RWPE2 (cell line): ENCODE data around the gene SEMA3D.

Experiments used
- ATAC-seq: fragments of 200-7000 bp; cut with Tn5 transposase; 3 replicates; pipeline ENCODE4 v1.9.1; 2021; ENCODE audit warnings: low read depth
- DNase-seq: peaks from one replicate; pipeline ENCODE4 v3.0.0-alpha.2; 2020; ENCODE audit warnings: low spot score
- H3K27ac ChIP-seq: fragments of 450-650 bp; 2 replicates; pipeline ENCODE4 v1.5.1; 2017; ENCODE audit warnings: mild to moderate bottlenecking; ENCODE audit not compliant: poor library complexity, severe bottlenecking
- H3K27me3 ChIP-seq: fragments of 250-450 bp; sonication (Bioruptor Pico); 2 replicates; pipeline ENCODE4 v1.5.1; 2021; ENCODE audit warnings: mild to moderate bottlenecking, moderate library complexity; ENCODE audit not compliant: insufficient read depth, poor library complexity, severe bottlenecking
- H3K36me3 ChIP-seq: fragments of 250-450 bp; sonication (Bioruptor Pico); 2 replicates; pipeline ENCODE4 v1.5.1; 2020; ENCODE audit warnings: low read depth, mild to moderate bottlenecking, moderate library complexity
- H3K4me1 ChIP-seq: fragments of 250-450 bp; sonication (Bioruptor Pico); 2 replicates; pipeline ENCODE4 v1.5.1; 2021; ENCODE audit warnings: mild to moderate bottlenecking, moderate library complexity; ENCODE audit not compliant: insufficient read depth, poor library complexity, severe bottlenecking
- H3K4me3 ChIP-seq: fragments of 250-450 bp; sonication (Bioruptor Pico); 2 replicates; pipeline ENCODE4 v1.5.1; 2021; ENCODE audit warnings: mild to moderate bottlenecking, moderate library complexity; ENCODE audit not compliant: severe bottlenecking
- H3K9me3 ChIP-seq: fragments of 250-450 bp; sonication (Bioruptor Pico); 2 replicates; pipeline ENCODE4 v1.5.1; 2021; ENCODE audit warnings: mild to moderate bottlenecking, moderate library complexity; ENCODE audit not compliant: severe bottlenecking
- TF ChIP-seq, protein P1 (sequence below): fragments of 450-650 bp; IDR thresholded peaks from one replicate; pipeline ENCODE4 v1.5.1; 2017; ENCODE audit warnings: mild to moderate bottlenecking, moderate library complexity; ENCODE audit not compliant: poor library complexity, severe bottlenecking

The SEMA3D gene

DNA sequence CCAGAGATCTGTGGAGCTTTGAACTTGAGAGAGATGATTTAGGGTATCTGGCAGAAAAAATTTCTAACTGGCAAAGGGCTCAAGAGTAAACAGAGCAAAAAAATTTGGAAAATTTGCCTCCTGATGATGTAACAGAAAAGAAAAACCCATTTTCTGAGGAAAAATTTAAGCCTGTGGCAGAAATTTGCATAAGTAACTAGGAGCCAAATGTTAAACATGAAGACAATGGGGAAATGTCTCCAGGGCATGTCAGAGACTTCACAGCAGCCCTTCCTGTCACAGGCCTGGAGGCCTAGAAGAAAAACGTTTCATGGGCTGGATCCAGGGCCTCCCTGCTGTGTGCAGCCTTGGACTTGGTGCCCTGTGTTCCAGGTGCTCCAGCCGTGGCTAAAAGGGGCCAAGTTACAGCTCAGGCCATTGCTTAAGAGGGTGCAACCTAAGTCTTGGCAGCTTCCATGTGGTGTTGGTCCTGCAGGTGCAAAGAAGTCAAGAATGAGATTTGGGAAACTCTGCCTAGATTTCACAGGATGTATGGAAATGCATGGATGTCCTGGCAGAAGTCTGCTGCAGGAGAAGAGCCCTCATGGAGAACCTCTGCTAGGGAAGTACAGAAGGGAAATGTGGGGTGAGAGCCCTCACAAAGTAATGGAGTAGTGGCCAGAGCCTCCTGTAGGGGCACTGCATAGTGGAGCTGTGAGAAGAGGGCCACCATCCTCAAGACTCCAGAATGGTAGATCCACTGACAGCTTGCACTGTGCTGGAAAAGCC lies 8.1 kb downstream of the SEMA3D start:
- DNase-seq = no peak
- no peaks in the 10 kb centered on the region for H3K36me3 ChIP-seq

DNA sequence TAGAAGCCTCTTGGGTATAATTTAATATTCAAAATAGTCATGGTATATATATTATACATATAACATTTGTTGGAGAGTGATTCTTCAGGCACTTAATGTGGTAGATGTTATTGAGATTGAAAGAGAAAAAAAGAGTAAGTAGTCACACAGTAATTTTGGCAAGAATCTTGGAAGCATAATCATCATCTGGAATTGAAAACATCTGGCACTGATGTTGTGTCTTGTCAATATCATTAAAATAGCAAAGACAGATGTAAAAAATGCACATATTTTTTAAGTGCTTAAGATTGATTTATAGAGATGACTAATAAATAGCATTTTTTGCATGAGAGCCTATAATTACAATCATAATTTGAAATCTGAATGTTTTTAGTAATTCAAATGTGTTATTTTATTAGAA lies 9.5 kb downstream of the SEMA3D start:
- Histone ChIP-seq H3K27me3 (no peaks in the 10 kb centered on the region), H3K4me1 (peaks cover 4% of the 10 kb centered on the region), H3K9me3 (no peaks in the 10 kb centered on the region), H3K27ac (no peak overlapping the region), H3K36me3 (no peaks in the 10 kb centered on the region), H3K4me3 (no peak overlapping the region)
- no peak for DNase-seq
- TF ChIP-seq, protein P1, sequence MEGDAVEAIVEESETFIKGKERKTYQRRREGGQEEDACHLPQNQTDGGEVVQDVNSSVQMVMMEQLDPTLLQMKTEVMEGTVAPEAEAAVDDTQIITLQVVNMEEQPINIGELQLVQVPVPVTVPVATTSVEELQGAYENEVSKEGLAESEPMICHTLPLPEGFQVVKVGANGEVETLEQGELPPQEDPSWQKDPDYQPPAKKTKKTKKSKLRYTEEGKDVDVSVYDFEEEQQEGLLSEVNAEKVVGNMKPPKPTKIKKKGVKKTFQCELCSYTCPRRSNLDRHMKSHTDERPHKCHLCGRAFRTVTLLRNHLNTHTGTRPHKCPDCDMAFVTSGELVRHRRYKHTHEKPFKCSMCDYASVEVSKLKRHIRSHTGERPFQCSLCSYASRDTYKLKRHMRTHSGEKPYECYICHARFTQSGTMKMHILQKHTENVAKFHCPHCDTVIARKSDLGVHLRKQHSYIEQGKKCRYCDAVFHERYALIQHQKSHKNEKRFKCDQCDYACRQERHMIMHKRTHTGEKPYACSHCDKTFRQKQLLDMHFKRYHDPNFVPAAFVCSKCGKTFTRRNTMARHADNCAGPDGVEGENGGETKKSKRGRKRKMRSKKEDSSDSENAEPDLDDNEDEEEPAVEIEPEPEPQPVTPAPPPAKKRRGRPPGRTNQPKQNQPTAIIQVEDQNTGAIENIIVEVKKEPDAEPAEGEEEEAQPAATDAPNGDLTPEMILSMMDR = no peak
- no peak for ATAC-seq

More for the DNA sequence above, 8.1 kb downstream of the SEMA3D start:
- no peaks in the 10 kb centered on the region for H3K27me3 ChIP-seq
- H3K27ac ChIP-seq = no peak overlapping the region
- no peak for ATAC-seq
- TF ChIP-seq, protein P1 = no peak
- no peak overlapping the region for H3K4me3 ChIP-seq
- peaks cover 4% of the 10 kb centered on the region for H3K4me1 ChIP-seq
- no peaks in the 10 kb centered on the region for H3K9me3 ChIP-seq

DNA sequence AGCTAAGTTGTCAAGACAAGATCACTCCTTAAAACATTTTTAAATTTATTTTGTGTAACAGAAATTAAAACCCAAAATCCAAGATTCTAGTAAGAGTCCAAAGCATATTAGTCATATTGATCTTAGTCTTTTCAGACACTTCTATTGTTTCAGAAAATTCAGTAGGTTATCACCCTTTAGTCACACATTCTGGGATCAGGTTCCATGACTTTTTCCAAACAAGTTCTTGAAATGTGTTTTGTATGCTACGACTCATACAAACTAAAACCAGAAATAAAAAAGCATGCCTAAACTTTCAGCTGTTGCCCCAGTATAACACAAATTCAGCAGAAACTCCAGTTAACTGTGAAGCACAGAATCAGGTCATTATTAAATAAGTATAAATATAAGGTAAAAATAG lies 10.7 kb downstream of the SEMA3D start:
- ATAC-seq (no peak), DNase-seq (no peak)
- H3K27ac ChIP-seq = no peak overlapping the region
- TF ChIP-seq, protein P1 = no peak
- no peak overlapping the region for H3K4me3 ChIP-seq
- peaks cover 4% of the 10 kb centered on the region for H3K4me1 ChIP-seq
- H3K36me3 ChIP-seq = no peaks in the 10 kb centered on the region
- no peaks in the 10 kb centered on the region for H3K9me3 ChIP-seq
- H3K27me3 ChIP-seq = no peaks in the 10 kb centered on the region

DNA sequence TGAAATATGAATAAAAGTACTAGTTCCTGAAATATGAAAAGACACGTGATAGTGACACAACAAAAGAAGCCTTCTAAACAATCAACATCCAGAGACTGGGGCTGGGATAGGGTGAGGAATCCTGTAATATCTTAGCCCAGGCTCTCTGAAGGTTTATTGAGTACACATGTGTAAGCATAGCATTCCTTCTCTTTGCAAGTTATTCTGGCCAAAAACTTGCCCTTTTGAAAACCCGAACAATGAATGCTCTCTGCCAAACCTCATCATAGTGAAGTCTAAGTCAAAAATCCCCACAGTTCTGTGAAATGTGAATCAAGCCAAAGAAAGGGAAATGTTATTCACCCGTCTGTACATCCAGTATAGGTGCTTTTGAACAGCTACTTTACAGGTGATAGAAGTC lies 11.6 kb downstream of the SEMA3D start:
- ATAC-seq (no peak), DNase-seq (no peak)
- H3K27ac ChIP-seq = no peak overlapping the region
- H3K27me3 ChIP-seq = no peaks in the 10 kb centered on the region
- no peaks in the 10 kb centered on the region for H3K9me3 ChIP-seq
- H3K36me3 ChIP-seq = no peaks in the 10 kb centered on the region
- H3K4me1 ChIP-seq = peaks cover 4% of the 10 kb centered on the region
- TF ChIP-seq, protein P1 = no peak
- no peak overlapping the region for H3K4me3 ChIP-seq

DNA sequence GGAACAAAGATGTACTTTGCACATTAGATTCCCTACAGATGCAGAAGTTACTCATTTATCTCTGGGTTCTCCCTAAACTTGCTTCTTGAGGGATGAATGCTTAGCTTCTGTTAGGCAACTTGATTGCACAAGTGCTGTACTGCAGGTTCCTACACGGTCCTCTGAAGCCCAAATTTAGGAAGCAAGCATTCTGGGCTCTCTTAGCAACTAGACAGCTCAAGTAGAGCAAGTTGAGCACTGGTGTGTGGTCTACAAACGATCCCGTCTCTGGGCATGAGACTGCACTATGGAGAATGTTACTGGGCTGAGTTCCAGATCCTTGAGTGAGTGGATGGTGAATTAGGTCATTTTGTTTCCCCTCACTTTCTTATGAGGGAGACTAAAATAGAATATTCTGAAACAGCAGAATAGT lies 14.3 kb downstream of the SEMA3D start:
- H3K27me3 ChIP-seq = no peaks in the 10 kb centered on the region
- no peaks in the 10 kb centered on the region for H3K9me3 ChIP-seq
- DNase-seq = no peak
- no peak overlapping the region for H3K4me3 ChIP-seq
- H3K36me3 ChIP-seq = no peaks in the 10 kb centered on the region
- H3K4me1 ChIP-seq = peaks cover 4% of the 10 kb centered on the region
- H3K27ac ChIP-seq = no peak overlapping the region
- TF ChIP-seq, protein P1 = no peak
- no peak for ATAC-seq
